Measurements from ENCODE around the gene LRRC4C. TPM values are rescaled to one million over a fixed set of nuclear protein-coding genes. Genes with fewer than 3 reads are reported as not detected.
"Not testable (repeated sequence)": the region's sequence is repeated elsewhere in the genome, so short reads cannot be mapped to it uniquely, and the experiment has no call there.

LRRC4C gene
- total RNA-seq, 1 donor from 2014 or later = 0.23 TPM

DNA sequence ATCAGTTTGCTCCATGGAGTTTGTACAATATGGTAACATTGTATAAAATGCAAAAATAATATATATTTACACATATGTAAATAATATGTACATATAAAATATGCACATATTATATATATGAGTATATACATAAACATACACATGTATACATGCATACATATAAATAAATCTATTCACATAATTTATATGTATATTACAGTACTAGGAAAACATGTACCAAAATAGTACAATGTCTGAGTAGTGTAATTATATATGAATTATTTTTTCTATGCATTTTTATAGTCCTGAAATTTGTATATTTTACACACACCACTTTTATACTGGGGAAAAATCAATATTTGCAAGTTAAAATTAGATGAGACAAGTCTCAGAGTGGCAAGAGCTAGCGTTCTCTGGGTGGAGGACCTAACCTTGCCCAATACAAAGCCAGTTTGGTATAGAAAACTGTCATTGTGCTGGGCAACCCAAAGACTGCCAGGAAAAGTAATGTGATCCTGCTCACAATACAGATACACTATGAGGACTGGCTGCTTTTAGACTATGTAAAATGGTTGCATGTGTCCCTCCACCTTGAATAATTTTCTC is 889.4 kb downstream of the LRRC4C start:
- ATAC-seq (no peak), DNase-seq (ENCODE audit: low spot score) (no peak)

DNA sequence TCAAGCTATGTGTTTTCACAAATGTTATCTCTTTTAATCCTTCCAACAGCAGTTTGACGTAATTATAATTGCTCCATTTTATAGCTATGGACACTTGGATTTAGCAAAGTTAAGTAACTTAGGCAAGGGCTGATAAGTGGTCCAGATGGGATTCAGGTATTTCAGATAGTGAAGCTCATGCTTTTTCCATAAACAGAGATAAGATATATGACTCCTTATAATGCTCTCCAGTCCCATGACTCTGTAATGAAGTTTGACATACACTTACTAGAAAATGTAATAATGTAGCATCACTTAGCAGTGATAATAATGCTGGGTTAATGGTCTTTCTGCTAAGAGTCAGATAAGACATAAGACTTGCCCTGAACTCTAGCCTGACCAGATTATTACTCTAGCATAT is 892.1 kb downstream of the LRRC4C start:
- no peak for DNase-seq (ENCODE audit: low spot score)

DNA sequence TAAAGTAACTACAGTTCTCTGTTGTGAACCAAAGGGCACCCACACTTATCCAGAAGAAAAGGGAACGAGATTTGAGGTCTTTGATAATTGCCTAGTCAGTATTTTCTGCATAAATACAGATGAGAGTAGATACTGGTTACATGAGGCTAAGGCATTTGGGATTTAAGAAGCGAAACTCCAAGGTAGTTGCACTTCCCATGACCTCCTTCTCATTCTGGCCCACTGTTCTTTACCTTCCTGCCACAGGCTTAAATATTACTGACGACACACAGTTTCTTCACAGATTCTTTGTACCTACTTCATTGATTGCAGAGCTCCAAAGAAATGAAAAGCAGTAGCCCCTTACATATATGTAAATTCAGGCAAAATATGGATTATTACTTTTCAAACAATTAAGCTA is 915.3 kb downstream of the LRRC4C start:
- no peak for DNase-seq (ENCODE audit: low spot score)

More for the DNA sequence above, 892.1 kb downstream of the LRRC4C start:
- ATAC-seq = no peak

GRCh38 chr11:40542821-40543220 is 916.6 kb downstream of the LRRC4C start:
- ATAC-seq (no peak), DNase-seq (ENCODE audit: low spot score) (no peak)

More for the DNA sequence above, 915.3 kb downstream of the LRRC4C start:
- no peak for ATAC-seq

GRCh38 chr11:40537734-40538133 is 921.7 kb downstream of the LRRC4C start:
- DNase-seq (ENCODE audit: low spot score) (no peak), ATAC-seq (no peak)

DNA sequence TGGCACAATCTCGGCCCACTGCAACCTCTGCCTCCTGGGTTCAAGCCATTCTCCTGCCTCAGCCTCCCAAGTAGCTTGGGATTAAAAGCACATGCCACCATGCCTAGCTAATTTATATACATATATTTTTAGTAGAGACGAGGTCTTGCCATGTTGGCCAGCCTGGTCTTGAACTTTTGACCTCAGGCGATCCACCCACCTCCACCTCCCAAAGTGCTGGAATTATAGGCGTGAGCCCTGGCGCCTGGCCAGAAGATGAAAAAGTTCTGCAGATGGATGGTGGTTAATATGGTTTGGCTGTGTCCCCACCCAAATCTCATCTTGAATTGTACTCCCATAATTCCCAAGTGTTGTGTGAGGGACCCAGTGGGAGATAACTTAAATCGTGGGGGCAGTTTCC is 937.4 kb downstream of the LRRC4C start:
- DNase-seq (ENCODE audit: low spot score); ATAC-seq: not testable (repeated sequence)

GRCh38 chr11:40517122-40517521 is 942.3 kb downstream of the LRRC4C start:
- DNase-seq (ENCODE audit: low spot score) = no peak
- ATAC-seq = peak; percentile 57

DNA sequence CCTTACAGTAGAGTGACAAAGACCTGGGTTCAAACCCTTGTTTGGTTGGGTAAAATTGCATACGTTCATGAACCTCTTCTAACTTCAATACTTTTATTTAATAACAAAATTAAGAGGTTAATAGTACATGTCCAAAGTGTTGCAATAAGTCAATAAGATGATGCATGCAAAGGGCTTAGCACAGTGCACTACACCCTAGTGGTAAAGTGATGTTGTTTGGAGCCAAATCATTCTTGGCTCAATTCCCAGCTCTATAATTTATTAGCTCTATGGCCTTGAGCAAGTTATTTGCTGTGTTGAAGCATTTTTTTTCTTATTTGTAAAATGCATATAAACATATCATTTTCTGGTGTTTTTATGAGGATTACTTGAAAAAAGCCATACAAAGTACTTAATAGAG is 945.3 kb downstream of the LRRC4C start:
- DNase-seq (ENCODE audit: low spot score) = no peak
- peak; percentile 89 for ATAC-seq

GRCh38 chr11:40513281-40513680 is 946.2 kb downstream of the LRRC4C start:
- ATAC-seq = peak; percentile 63
- no peak for DNase-seq (ENCODE audit: low spot score)

DNA sequence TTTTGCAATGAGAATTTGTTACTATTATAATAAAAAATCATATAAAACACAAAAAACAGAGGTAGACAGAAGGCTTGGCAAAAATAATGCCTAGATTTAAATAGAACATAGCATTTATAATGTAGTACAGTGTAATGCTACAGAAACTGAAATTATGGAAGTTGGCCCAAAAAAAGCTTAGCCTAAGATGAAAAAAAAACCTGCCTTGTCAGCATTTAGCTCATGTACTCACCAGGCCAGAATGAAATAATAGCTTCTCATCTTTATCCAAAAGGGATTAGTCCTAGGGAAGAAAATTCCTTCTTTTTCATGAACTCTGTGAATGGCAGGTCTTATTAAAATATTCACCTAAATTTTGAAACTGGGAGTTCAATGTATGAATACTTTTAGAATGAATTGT is 951.1 kb downstream of the LRRC4C start:
- ATAC-seq (no peak), DNase-seq (ENCODE audit: low spot score) (no peak)

DNA sequence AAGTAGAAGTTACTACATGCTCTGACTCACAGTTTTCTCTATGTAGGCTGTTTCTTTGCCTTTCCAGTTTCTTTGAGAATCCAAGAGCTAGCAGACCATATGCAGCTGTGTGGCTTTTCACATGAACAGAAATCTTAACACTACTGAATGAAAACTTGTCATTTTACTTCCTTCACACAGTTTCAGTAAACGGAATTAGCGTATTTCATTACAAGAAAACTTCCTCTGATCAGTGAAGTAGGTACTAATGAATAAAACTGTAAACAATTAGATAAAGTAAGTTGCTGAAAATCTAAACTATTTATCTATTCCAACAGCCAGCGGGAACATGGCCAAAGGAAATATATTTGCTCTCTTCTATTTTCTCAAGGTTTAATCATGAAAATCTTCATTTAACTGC is 953.2 kb downstream of the LRRC4C start:
- ATAC-seq = no peak
- no peak for DNase-seq (ENCODE audit: low spot score)

DNA sequence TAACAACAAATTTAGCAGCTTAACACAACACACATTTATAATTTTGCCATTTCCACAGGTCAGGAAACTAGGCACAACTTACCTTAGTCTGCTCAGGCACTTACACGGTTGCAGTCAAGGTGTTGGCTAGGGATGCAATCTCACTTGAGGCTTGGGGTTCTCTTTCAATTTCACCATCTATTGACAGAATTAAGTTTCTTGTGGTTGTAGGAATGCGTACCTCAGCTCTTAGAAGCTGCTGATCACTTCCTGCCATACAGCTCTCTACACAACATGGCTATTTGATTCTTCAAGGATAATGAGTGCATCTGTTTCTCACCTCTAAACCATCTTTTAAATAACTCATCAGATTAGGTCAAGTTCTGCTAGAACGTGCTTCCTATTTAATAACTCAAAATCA is 968.1 kb downstream of the LRRC4C start:
- ATAC-seq (no peak), DNase-seq (ENCODE audit: low spot score) (no peak)

GRCh38 chr11:40467771-40468170 is 991.7 kb downstream of the LRRC4C start:
- ATAC-seq (no peak), DNase-seq (ENCODE audit: low spot score) (no peak)

DNA sequence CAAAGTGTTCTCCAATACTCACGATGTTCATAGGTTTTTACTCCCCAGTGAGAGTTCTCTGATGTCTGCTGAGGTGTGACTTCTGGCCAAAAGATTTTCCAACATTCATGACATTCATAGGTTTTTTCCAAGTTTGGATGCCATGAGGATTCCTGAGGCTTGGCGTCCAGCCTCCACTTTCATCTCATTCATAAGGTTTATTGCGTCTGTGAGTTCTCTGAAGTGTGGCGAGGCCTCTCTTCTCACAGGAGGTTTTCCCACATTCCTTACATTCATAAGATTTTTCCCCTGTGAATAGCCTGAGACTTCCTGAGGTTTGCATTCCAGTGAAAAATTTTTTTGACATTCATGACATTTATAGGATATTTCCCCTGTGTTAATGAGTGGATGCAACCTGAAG is 1014.1 kb downstream of the LRRC4C start:
- ATAC-seq (no peak), DNase-seq (ENCODE audit: low spot score) (no peak)

DNA sequence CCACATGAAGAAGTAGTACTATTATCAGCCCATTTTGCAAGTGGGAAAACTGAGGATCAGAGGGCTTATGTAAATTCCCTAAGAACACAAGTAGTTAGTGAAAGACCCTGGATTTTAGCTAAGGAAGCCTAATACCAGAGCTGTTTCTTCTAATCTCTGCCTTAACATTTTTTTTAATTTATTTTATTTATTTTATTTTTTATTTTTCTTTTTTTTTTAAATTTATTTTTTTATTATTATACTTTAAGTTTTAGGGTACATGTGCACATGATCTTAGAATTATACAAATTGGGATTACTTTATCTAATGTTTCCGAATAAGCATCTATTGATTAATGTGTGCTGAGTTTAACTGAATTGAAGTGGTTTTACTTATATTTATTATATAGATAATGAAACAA is 1015.3 kb downstream of the LRRC4C start:
- DNase-seq (ENCODE audit: low spot score) = no peak
- ATAC-seq = no peak

DNA sequence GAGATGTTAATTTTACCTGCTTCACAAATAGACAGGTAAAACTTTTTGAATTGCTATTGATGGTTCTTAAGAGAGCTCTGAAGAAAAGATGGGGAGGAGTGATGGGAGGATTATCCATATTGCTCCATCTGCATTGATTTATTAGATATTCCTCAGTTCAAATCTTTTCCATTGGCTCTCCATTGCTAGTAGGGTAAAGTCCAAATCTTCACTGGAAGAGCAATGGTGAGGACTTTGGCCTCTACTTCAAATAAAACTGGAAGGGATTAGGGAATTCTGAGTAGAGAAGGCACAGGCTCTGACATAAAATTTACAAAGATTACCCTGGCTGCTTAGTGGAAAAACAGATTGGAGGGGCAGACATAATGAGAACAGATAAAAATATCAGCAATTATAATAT is 1024.1 kb downstream of the LRRC4C start:
- ATAC-seq = peak; percentile 80

DNA sequence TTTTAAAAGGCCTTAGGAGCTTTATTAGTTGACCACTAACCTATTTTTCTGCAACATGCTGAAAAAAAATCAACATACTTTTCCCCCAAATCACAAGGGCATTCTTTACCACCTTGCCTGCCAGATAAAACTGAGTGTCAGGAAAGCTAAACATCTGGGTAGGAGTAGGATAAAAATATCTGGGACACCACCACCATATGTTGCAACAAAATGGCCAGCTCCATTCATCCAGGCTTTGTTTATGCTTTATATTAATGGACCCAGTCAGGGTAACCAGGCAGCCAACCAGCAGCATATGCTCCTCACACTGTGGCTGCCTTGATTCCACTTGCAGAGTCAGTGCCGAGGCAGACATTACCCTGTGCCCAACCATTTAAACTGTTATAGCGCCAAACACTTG is 1024.5 kb downstream of the LRRC4C start:
- ATAC-seq (no peak), DNase-seq (ENCODE audit: low spot score) (no peak)

More for the DNA sequence above, 1024.1 kb downstream of the LRRC4C start:
- DNase-seq (ENCODE audit: low spot score) = no peak

DNA sequence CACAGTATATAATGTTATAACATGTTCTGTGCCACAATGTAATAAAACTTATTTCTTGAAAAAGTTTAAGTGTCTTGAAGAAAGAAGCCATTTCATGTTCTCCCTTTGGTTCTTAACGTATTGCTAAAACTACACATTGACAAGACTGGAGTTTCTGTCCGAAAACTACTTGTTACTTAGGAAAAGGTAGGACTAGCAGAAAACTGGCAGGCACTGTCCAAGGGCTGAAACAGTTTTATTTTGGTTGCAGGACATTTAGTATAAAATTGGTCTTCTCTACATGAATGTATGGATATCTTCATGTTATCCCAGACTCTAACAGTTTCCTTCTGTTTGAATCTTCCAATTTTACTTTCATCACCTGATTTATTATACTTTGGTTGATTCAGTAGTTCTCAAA is 1027.1 kb downstream of the LRRC4C start:
- ATAC-seq (no peak), DNase-seq (ENCODE audit: low spot score) (no peak)

DNA sequence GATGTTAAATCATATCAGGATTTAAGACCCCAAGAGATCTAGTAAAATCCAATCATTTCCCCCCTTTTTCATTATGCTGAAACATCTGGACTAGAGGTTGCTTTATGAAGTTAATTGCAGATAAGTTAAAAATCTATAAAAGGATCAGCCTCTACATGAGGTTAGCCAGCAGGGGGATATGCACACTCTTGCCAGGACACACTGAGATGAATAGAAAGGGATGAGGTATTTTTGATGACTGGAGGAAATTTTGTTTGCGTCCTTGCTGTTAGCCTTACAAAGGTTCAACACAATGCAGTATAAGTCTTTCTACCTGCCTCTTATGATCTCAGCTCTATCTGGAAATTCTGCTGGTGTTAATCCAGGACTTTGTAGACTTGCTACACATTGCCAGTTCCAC is 1034.3 kb downstream of the LRRC4C start:
- DNase-seq (ENCODE audit: low spot score) (no peak), ATAC-seq (no peak)

DNA sequence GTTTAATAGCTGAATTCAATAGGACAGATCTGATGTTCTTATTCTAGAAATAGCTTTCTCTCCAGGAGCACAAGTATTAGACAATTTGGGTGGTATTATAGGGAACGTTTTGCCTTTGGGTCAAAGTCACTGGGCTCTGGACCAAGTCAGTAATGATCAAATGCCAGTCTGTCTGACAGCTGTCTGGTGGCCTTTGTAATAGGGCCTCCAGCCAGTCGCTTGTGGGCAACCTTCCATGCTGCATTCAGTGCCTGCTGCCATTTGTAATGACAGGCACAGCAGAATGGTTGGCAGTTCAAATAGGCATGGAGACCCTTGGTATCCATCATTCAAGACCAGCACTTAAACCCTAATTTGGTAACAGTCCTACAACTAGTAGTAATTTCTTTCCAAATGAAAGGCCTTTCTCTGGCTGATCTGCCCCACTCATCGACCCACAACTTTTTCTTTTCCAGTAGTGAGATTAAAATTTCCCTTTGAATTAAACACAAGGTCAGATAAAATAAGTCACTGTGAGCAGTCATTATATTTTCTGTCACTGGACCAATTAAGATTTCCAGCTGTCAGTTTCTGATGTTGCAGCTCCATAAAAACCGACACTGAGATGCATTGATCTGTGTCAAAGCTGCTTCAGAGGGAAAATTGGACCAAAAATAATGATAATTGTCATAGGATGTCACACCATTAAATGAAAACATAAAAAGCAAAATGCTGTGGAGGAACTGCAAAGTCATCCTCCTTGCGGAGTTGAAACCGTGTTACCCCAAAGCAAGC is 1038.1 kb downstream of the LRRC4C start:
- peak; percentile 99 for ATAC-seq
- peak; percentile 79 for DNase-seq (ENCODE audit: low spot score)

- ATAC-seq (no peak), DNase-seq (ENCODE audit: low spot score) (no peak)
Observed at GRCh38 chr11:40417627-40418026, 1041.8 kb downstream of the LRRC4C start.

- DNase-seq (ENCODE audit: low spot score) (no peak), ATAC-seq (no peak)
Observed at GRCh38 chr11:40407355-40407754, 1052.1 kb downstream of the LRRC4C start.

DNA sequence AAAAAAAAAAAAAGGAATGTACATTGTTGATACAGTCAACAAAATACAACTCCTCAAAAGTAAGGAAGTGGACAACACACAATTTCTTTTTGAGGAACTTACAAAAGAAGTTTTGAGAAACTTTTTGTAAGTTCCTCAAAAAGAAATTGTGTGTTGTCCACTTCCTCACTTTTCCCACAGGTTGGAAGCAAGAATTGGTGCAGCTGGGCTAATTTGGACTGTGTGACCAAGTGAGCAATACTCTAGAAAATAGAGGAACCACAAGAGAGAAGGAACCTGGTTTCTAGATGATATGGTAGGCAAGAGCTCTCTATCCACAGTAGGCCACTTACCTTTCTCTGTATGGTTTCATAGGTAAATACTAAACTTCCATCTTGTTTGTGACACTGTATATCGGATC is 1053.8 kb downstream of the LRRC4C start:
- no peak for DNase-seq (ENCODE audit: low spot score)
- no peak for ATAC-seq

Data from left lobe of liver (tissue), 2 donors.